ENCODE data around the gene GALK2.

GALK2 gene

GRCh38 chr15:49278751-49279150 is 108.7 kb downstream of the GALK2 start:
- no peak for DNase-seq (ENCODE audit: low read depth in 2 of 3, low spot score in 2 of 3)

GRCh38 chr15:49279521-49280456 is 109.7 kb downstream of the GALK2 start:
- DNase-seq (ENCODE audit: low read depth in 2 of 3, low spot score in 2 of 3): no peak

- no peak for DNase-seq (ENCODE audit: low read depth in 2 of 3, low spot score in 2 of 3)
These were observed 112.3 kb downstream of the GALK2 start for GRCh38 chr15:49282366-49282765.

- no peak for DNase-seq (ENCODE audit: low read depth in 2 of 3, low spot score in 2 of 3)
These were observed 116.8 kb downstream of the GALK2 start for GRCh38 chr15:49286649-49287404.

GRCh38 chr15:49287481-49287880 is 117.4 kb downstream of the GALK2 start:
- no peak for DNase-seq (ENCODE audit: low read depth in 2 of 3, low spot score in 2 of 3)

- DNase-seq (ENCODE audit: low read depth in 2 of 3, low spot score in 2 of 3): no peak
These were observed 118.3 kb downstream of the GALK2 start for GRCh38 chr15:49288391-49288790.

- no peak for DNase-seq (ENCODE audit: low read depth in 2 of 3, low spot score in 2 of 3)
These were observed 120.1 kb downstream of the GALK2 start for GRCh38 chr15:49290191-49290590.

- DNase-seq (ENCODE audit: low read depth in 2 of 3, low spot score in 2 of 3): no peak
These were observed 123.9 kb downstream of the GALK2 start for GRCh38 chr15:49293941-49294340.

- no peak for DNase-seq (ENCODE audit: low read depth in 2 of 3, low spot score in 2 of 3)
These were observed 126.2 kb downstream of the GALK2 start for GRCh38 chr15:49296258-49296657.

GRCh38 chr15:49297584-49297983 is 127.5 kb downstream of the GALK2 start:
- no peak for DNase-seq (ENCODE audit: low read depth in 2 of 3, low spot score in 2 of 3)

- no peak for DNase-seq (ENCODE audit: low read depth in 2 of 3, low spot score in 2 of 3)
These were observed 130.8 kb downstream of the GALK2 start for GRCh38 chr15:49300856-49301255.

GRCh38 chr15:49301562-49301961 is 131.5 kb downstream of the GALK2 start:
- no peak for DNase-seq (ENCODE audit: low read depth in 2 of 3, low spot score in 2 of 3)

- no peak for DNase-seq (ENCODE audit: low read depth in 2 of 3, low spot score in 2 of 3)
These were observed 133.0 kb downstream of the GALK2 start for GRCh38 chr15:49303003-49303402.

GRCh38 chr15:49306551-49306950 is 136.5 kb downstream of the GALK2 start:
- no peak for DNase-seq (ENCODE audit: low read depth in 2 of 3, low spot score in 2 of 3)

GRCh38 chr15:49308686-49309085 is 138.6 kb downstream of the GALK2 start:
- DNase-seq (ENCODE audit: low read depth in 2 of 3, low spot score in 2 of 3): no peak

GRCh38 chr15:49309889-49310288 is 139.8 kb downstream of the GALK2 start:
- no peak for DNase-seq (ENCODE audit: low read depth in 2 of 3, low spot score in 2 of 3)

- DNase-seq (ENCODE audit: low read depth in 2 of 3, low spot score in 2 of 3): no peak
These were observed 143.6 kb downstream of the GALK2 start for GRCh38 chr15:49313650-49314049.

- no peak for DNase-seq (ENCODE audit: low read depth in 2 of 3, low spot score in 2 of 3)
These were observed 144.7 kb downstream of the GALK2 start for GRCh38 chr15:49314716-49315115.

- DNase-seq (ENCODE audit: low read depth in 2 of 3, low spot score in 2 of 3): no peak
These were observed 145.4 kb downstream of the GALK2 start for GRCh38 chr15:49315391-49315823.

GRCh38 chr15:49320351-49320750 is 150.3 kb downstream of the GALK2 start:
- DNase-seq (ENCODE audit: low read depth in 2 of 3, low spot score in 2 of 3): no peak

- DNase-seq (ENCODE audit: low read depth in 2 of 3, low spot score in 2 of 3): no peak
These were observed 153.2 kb downstream of the GALK2 start for GRCh38 chr15:49323207-49323606.

- DNase-seq (ENCODE audit: low read depth in 2 of 3, low spot score in 2 of 3): no peak
These were observed 157.9 kb downstream of the GALK2 start for GRCh38 chr15:49327927-49328326.
